Measurements from ENCODE around the gene STOML1.

GRCh38 chr15:73994413-73994883, 2.4 kb upstream of the STOML1 start, which contains the start of gene PML:
- TF ChIP-seq CTCF (IDR thresholded peaks at IDR 0.05; ENCODE audit: low read length) (no peak), EZH2 (IDR thresholded peaks at IDR 0.05; ENCODE audit: borderline replicate concordance, low read length) (no peak)
